ENCODE measurements around the gene NAA10.

DNA sequence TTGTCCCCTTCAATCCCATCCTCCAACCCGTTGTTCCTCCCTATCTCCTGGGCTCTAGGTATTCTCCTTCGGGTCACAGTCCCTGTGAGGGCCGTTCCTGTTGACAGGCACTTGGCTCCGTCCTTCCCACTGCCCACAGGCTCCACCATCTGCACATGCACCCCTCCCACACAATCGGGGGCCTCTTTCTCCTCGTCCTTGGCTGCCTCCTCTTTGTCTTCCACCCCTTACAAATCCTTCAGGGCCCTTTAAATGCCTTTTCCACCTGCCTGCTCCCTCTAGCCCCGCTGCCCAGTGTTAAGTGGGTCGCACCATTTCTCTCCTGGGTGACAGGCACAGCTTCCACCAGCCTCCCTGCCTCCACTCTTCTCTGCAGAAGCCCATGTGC lies 33.1 kb downstream of the NAA10 start:
- TF ChIP-seq, protein P1, sequence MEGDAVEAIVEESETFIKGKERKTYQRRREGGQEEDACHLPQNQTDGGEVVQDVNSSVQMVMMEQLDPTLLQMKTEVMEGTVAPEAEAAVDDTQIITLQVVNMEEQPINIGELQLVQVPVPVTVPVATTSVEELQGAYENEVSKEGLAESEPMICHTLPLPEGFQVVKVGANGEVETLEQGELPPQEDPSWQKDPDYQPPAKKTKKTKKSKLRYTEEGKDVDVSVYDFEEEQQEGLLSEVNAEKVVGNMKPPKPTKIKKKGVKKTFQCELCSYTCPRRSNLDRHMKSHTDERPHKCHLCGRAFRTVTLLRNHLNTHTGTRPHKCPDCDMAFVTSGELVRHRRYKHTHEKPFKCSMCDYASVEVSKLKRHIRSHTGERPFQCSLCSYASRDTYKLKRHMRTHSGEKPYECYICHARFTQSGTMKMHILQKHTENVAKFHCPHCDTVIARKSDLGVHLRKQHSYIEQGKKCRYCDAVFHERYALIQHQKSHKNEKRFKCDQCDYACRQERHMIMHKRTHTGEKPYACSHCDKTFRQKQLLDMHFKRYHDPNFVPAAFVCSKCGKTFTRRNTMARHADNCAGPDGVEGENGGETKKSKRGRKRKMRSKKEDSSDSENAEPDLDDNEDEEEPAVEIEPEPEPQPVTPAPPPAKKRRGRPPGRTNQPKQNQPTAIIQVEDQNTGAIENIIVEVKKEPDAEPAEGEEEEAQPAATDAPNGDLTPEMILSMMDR (tag by site-specific recombination; IDR thresholded peaks at IDR 0.05): no peak
- TF ChIP-seq ZNF274 (IDR thresholded peaks at IDR 0.05; ENCODE audit: low read length) (no peak), ZNF274 (tag by site-specific recombination; IDR thresholded peaks at IDR 0.05; ENCODE audit: borderline replicate concordance) (no peak), ZBTB20 (tag by site-specific recombination; IDR thresholded peaks at IDR 0.05) (no peak), ZBTB7A (tag by site-specific recombination; IDR thresholded peaks at IDR 0.05; ENCODE audit: low read depth) (no peak), IKZF3 (tag by site-specific recombination; IDR thresholded peaks at IDR 0.05) (no peak), ZNF449 (tag by site-specific recombination; IDR thresholded peaks at IDR 0.05) (no peak), ZBTB10 (tag by site-specific recombination; IDR thresholded peaks at IDR 0.05) (no peak), ZNF747 (tag by site-specific recombination; IDR thresholded peaks at IDR 0.05) (no peak), KLF10 (tag by site-specific recombination; IDR thresholded peaks at IDR 0.05) (no peak)
